NB4 (cell line): Measurements from ENCODE around the gene SPRYD4.

Experiments used
- POLR2A ChIP-seq: IDR thresholded peaks from 2 replicates; pipeline ENCODE4 v1.6.1; 2011; ENCODE audit warnings: mild to moderate bottlenecking; ENCODE audit not compliant: insufficient read length; ENCODE audit errors: extremely low read depth
- TF ChIP-seq, protein P1 (sequence below): IDR thresholded peaks from one replicate; pipeline ENCODE4 v1.5.1; 2012; ENCODE audit warnings: low read depth, low read length

DNA sequence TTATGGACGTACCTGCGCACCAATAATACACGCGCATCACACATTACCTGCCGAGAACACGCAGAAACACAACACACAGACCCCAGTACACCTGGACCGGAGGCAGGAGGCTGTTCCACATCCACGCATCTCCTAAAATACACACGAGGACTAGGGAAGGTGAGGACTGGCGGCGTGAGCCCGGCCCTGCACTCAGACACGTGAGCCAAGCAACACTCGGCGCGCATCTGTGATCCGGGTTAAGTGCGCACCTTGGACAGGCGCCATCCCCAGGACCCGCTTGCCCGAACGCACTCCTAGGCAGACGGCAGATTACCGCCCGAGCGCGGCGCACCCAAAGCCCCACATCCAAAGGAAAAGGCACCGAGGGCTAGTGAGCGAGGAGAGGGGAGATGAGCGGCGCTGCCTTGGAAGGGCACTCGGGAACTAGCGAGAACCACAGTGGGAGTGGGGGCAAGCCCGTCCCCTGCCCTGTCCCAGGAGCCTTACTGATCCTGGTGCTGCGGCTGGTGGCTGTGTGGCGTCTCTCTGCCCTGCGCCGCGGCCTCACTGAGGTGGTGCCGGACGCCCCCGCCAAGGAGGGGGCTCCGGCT is 19.2 kb downstream of the SPRYD4 start:
- TF ChIP-seq, protein P1, sequence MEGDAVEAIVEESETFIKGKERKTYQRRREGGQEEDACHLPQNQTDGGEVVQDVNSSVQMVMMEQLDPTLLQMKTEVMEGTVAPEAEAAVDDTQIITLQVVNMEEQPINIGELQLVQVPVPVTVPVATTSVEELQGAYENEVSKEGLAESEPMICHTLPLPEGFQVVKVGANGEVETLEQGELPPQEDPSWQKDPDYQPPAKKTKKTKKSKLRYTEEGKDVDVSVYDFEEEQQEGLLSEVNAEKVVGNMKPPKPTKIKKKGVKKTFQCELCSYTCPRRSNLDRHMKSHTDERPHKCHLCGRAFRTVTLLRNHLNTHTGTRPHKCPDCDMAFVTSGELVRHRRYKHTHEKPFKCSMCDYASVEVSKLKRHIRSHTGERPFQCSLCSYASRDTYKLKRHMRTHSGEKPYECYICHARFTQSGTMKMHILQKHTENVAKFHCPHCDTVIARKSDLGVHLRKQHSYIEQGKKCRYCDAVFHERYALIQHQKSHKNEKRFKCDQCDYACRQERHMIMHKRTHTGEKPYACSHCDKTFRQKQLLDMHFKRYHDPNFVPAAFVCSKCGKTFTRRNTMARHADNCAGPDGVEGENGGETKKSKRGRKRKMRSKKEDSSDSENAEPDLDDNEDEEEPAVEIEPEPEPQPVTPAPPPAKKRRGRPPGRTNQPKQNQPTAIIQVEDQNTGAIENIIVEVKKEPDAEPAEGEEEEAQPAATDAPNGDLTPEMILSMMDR: no peak
- TF ChIP-seq POLR2A: no peak
